SK-N-SH (cell line): Measurements from ENCODE around the gene STX7. TPM values are rescaled to one million over a fixed set of nuclear protein-coding genes. Genes with fewer than 3 reads are reported as not detected.

ENCODE experiments used
- CTCF ChIA-PET: fragments of 300-600, 350-600 bp; formaldehyde crosslinking; extraction: SDS; loops from one replicate; lab custom pipeline; 2021; lab: Yijun Ruan, JAX
- POLR2A ChIA-PET: fragments of 350-600 bp; sonication (Branson Sonifier 250); formaldehyde crosslinking; extraction: SDS; loops from one replicate; lab custom pipeline; 2020; ENCODE audit warnings: antibody characterized with exemption, inconsistent platforms; lab: Yijun Ruan, JAX
- DNase-seq: peaks from one replicate; pipeline ENCODE4 v3.0.0; 2012
- H2AFZ ChIP-seq: fragments of 200-600 bp; sonication (generic); 2 replicates; pipeline ENCODE4 v1.8.1; 2016; ENCODE audit warnings: antibody characterized with exemption, mild to moderate bottlenecking, low read depth
- H3F3A ChIP-seq: fragments of 200-600 bp; sonication (generic); replicated peaks from 2 replicates; pipeline ENCODE3; 2016; ENCODE audit warnings: antibody characterized with exemption, mild to moderate bottlenecking; ENCODE audit not compliant: insufficient read depth
- H3K27ac ChIP-seq, 2 experiments: fragments of 200-500 bp in 1 of 2; fragments of 200-600 bp in 1 of 2; sonication (Bioruptor generic) in 1 of 2; sonication (generic), shearing (Covaris generic) in 1 of 2; 2 replicates each; pipeline versions ENCODE4 v1.5.1 to v1.6.1; 2014 to 2016; ENCODE audit warnings: low read depth in 2 of 2, inconsistent platforms in 1 of 2, low read length in 1 of 2, mild to moderate bottlenecking in 1 of 2, mixed read lengths in 1 of 2
- H3K27me3 ChIP-seq: fragments of 200-600 bp; sonication (generic), shearing (Covaris generic); 2 replicates; pipeline ENCODE4 v1.6.1; 2016; ENCODE audit warnings: mixed run types; ENCODE audit not compliant: insufficient read depth
- H3K36me3 ChIP-seq, 2 experiments: fragments of 200-500 bp in 1 of 2; fragments of 200-600 bp in 1 of 2; sonication (Bioruptor generic) in 1 of 2; sonication (generic) in 1 of 2; replicated peaks in 1 of 2; 2 replicates each; pipeline versions ENCODE3 to v1.5.1; 2014 to 2016; ENCODE audit warnings: low read length in 1 of 2, mild to moderate bottlenecking in 1 of 2; ENCODE audit not compliant: insufficient read depth in 2 of 2, control insufficient read depth in 1 of 2
- H3K4me1 ChIP-seq, 2 experiments: fragments of 200-500 bp in 1 of 2; fragments of 200-600 bp in 1 of 2; sonication (Bioruptor generic) in 1 of 2; sonication (generic), shearing (Covaris generic) in 1 of 2; 2 replicates each; pipeline versions ENCODE4 v1.5.1 to v1.6.1; 2014 to 2016; ENCODE audit warnings: low read depth in 1 of 2, low read length in 1 of 2, mixed run types in 1 of 2; ENCODE audit not compliant: insufficient read depth in 2 of 2, control insufficient read depth in 1 of 2
- H3K4me2 ChIP-seq: fragments of 200-600 bp; sonication (generic), shearing (Covaris generic); 2 replicates; pipeline ENCODE4 v1.6.1; 2017; ENCODE audit warnings: mixed run types
- H3K4me3 ChIP-seq, 2 experiments: fragments of 200-500 bp in 1 of 2; fragments of 200-600 bp in 1 of 2; sonication (Bioruptor generic) in 1 of 2; sonication (generic), shearing (Covaris generic) in 1 of 2; 2 replicates each; pipeline versions ENCODE4 v1.5.1 to v1.8.1; 2014 to 2016; ENCODE audit warnings: low read depth in 2 of 2, inconsistent platforms in 1 of 2, low read length in 1 of 2, mild to moderate bottlenecking in 1 of 2, mixed read lengths in 1 of 2, moderate library complexity in 1 of 2
- H3K79me2 ChIP-seq: fragments of 200-600 bp; sonication (generic); 2 replicates; pipeline ENCODE4 v1.8.1; 2017; ENCODE audit warnings: mild to moderate bottlenecking; ENCODE audit not compliant: insufficient read depth
- H3K9ac ChIP-seq: fragments of 200-600 bp; sonication (generic); 2 replicates; pipeline ENCODE4 v1.6.1; 2017; ENCODE audit warnings: mixed run types
- H3K9me2 ChIP-seq: fragments of 200-600 bp; sonication (generic); 2 replicates; pipeline ENCODE4 v1.6.1; 2017; ENCODE audit warnings: mixed run types
- H3K9me3 ChIP-seq: fragments of 200-600 bp; sonication (generic); 2 replicates; pipeline ENCODE4 v1.6.1; 2017; ENCODE audit warnings: mixed run types, mild to moderate bottlenecking, moderate library complexity
- H4K20me1 ChIP-seq: fragments of 200-600 bp; sonication (generic); 2 replicates; pipeline ENCODE4 v1.6.1; 2017; ENCODE audit warnings: mild to moderate bottlenecking, mixed run types; ENCODE audit not compliant: insufficient read depth
- CHD2 ChIP-seq: fragments of 150-350 bp; IDR thresholded peaks from 2 replicates; pipeline ENCODE4 v1.6.1; 2018; ENCODE audit warnings: low read length; ENCODE audit not compliant: partially characterized antibody
- CTCF ChIP-seq: fragments of 200-600 bp; sonication (generic); IDR thresholded peaks from 2 replicates; pipeline ENCODE4 v1.6.1; 2017; ENCODE audit warnings: antibody characterized with exemption, mild to moderate bottlenecking, moderate library complexity
- JUND ChIP-seq: IDR thresholded peaks from 2 replicates; pipeline ENCODE4 v1.4.0; 2012
- RAD21 ChIP-seq: IDR thresholded peaks from 2 replicates; pipeline ENCODE4 v1.6.1; 2012; ENCODE audit warnings: mild to moderate bottlenecking, low read length
- REST ChIP-seq: IDR thresholded peaks from 2 replicates; pipeline ENCODE4 v1.6.1; 2012; ENCODE audit warnings: mild to moderate bottlenecking, low read depth, low read length, moderate library complexity
- TAF1 ChIP-seq: IDR thresholded peaks from 2 replicates; pipeline ENCODE4 v1.6.1; 2012; ENCODE audit warnings: low read depth, mild to moderate bottlenecking, low read length, moderate library complexity, borderline replicate concordance
- USF2 ChIP-seq: fragments of 150-350 bp; IDR thresholded peaks from 2 replicates; pipeline ENCODE4 v1.6.1; 2017; ENCODE audit warnings: antibody characterized with exemption, low read length, low read depth, borderline replicate concordance
- YY1 ChIP-seq: IDR thresholded peaks from 2 replicates; pipeline ENCODE4 v1.4.0; 2012; ENCODE audit warnings: low read depth, mild to moderate bottlenecking
- WGBS: methylation state at CpG from one replicate; pipeline ENCODE4 v1.1.6; 2017; ENCODE audit warnings: low lambda C conversion rate; 5-methylcytosine and 5-hydroxymethylcytosine counted together
- polyA plus RNA-seq, 3 experiments: library from polyadenylated mRNA; depleted of rRNA; stranded (reverse); fragments of >200 nt; gene quantifications; 2 replicates each; pipeline ENCODE4 v1.2.3, GENCODE V29; 2012

The STX7 gene
- polyA plus RNA-seq, 1 of the 3 experiments (the other 2 are of a cell fraction), result 12.8 TPM

GRCh38 chr6:132499757-132500156 is 13.2 kb downstream of the STX7 start:
- Histone ChIP-seq H4K20me1 (no peaks in the 10 kb centered on the region; the same call in 1 of the 2 replicates), H3K9me3 (no peaks in the 10 kb centered on the region), H3K4me1 (no peaks in the 10 kb centered on the region; a peak in 1 of 4 replicates), H2AFZ (no peak overlapping the region), H3K27ac (no peak overlapping the region), H3K27me3 (no peaks in the 10 kb centered on the region), H3K4me2 (no peak overlapping the region), H3F3A (no peaks in the 10 kb centered on the region), H3K79me2 (peaks cover 6% of the 10 kb centered on the region; the same call in 1 of the 2 replicates), H3K9ac (no peak overlapping the region), H3K4me3 (no peak overlapping the region), H3K9me2 (no peaks in the 10 kb centered on the region), H3K36me3 (peaks cover 8 to 16% of the 10 kb centered on the region in 2 experiments)
- DNase-seq, result no peak
- TF ChIP-seq CTCF (no peak), CHD2 (no peak), REST (no peak), JUND (no peak), USF2 (no peak), RAD21 (no peak), TAF1 (no peak)
- 75% methylated on average over 4 of the region's 4 CpGs for WGBS
- POLR2A ChIA-PET, result no interaction called here
- CTCF ChIA-PET, result interaction anchor here (0.9 to 2.5 kb wide), 3 partner anchors 14 to 220 kb away, joined by 3 to 11 read pairs (median 4); no protein-coding TSS in a partner anchor

- no peaks in the 10 kb centered on the region for H3K9me3 ChIP-seq
- DNase-seq, result no peak
- no peak for TF ChIP-seq YY1
- H3K9ac ChIP-seq, result no peak overlapping the region
- no peaks in the 10 kb centered on the region; a peak in 1 of 4 replicates for H3K4me1 ChIP-seq
- WGBS, result 95% methylated on average over 3 of the region's 3 CpGs
- no peaks in the 10 kb centered on the region; the same call in 1 of the 2 replicates for H4K20me1 ChIP-seq
- H3K4me3 ChIP-seq, result no peak overlapping the region
- H3K4me2 ChIP-seq, result no peak overlapping the region
- no peak overlapping the region for H3K27ac ChIP-seq
- no peak overlapping the region for H2AFZ ChIP-seq
- no peaks in the 10 kb centered on the region for H3K27me3 ChIP-seq
- H3K79me2 ChIP-seq, result peaks cover 3% of the 10 kb centered on the region; the same call in 1 of the 2 replicates
- H3F3A ChIP-seq, result no peaks in the 10 kb centered on the region
- H3K9me2 ChIP-seq, result no peaks in the 10 kb centered on the region
- ChIA-PET CTCF (interaction anchor here (6.9 kb wide), 1 partner anchor 15 kb away, joined by 44 read pairs; no protein-coding TSS in a partner anchor), POLR2A (no interaction called here)
- peaks cover 16 to 18% of the 10 kb centered on the region in 2 experiments for H3K36me3 ChIP-seq
These were observed 14.3 kb downstream of the STX7 start for GRCh38 chr6:132498638-132499037.
